Activated B cell treated with CpG ODN at 0.5 μM for 24 hours (primary cell): ENCODE data around the gene YES1. TPM values are rescaled to one million over a fixed set of nuclear protein-coding genes. Genes with fewer than 3 reads are reported as not detected.
A peak's percentile ranks its signal among the peaks of the same experiment; 100 is the strongest.

Experiments
- ATAC-seq: fragments of 200-7000 bp; cut with Tn5 transposase; one replicate; pipeline ENCODE4 v1.10.0; 2021; ENCODE audit warnings: low read depth, mild to moderate bottlenecking, moderate library complexity
- CTCF ChIA-PET: fragments of 350-600 bp; sonication (Branson Sonifier 250); formaldehyde crosslinking; loops from one replicate; lab custom pipeline; 2021; ENCODE audit warnings: antibody characterized with exemption; lab: Charles Lee
- POLR2A ChIA-PET: fragments of 350-600 bp; sonication (Branson Sonifier 250); formaldehyde crosslinking; loops from one replicate; lab custom pipeline; 2021; ENCODE audit warnings: antibody characterized with exemption; lab: Charles Lee
- DNase-seq: peaks from one replicate; pipeline ENCODE4 v3.0.0; 2022
- H3K27ac Mint-ChIP-seq: one replicate; pipeline ENCODE4 v1.8.0; 2020; ENCODE audit warnings: mixed read lengths
- H3K27me3 Mint-ChIP-seq: one replicate; pipeline ENCODE4 v1.8.0; 2021; ENCODE audit warnings: mixed read lengths
- H3K36me3 Mint-ChIP-seq: one replicate; pipeline ENCODE4 v1.8.0; 2021; ENCODE audit warnings: low read depth, mixed read lengths
- H3K4me1 Mint-ChIP-seq: one replicate; pipeline ENCODE4 v1.8.0; 2021; ENCODE audit warnings: mixed read lengths
- H3K4me3 Mint-ChIP-seq: one replicate; pipeline ENCODE4 v1.8.0; 2020; ENCODE audit warnings: mild to moderate bottlenecking, mixed read lengths
- H3K9me3 Mint-ChIP-seq: one replicate; pipeline ENCODE4 v1.8.0; 2020; ENCODE audit warnings: mixed read lengths
- intact Hi-C: fragments of 100-400 bp; cut with micrococcal nuclease; formaldehyde crosslinking; loops from one replicate; pipeline ENCODE4 v1.15.1; 2024
- total RNA-seq: library from RNA; stranded (reverse); gene quantifications from 2 replicates; pipeline ENCODE4 v1.2.3, GENCODE V29; 2022
- TF ChIP-seq, protein P1 (sequence below): fragments of 200-600 bp; IDR thresholded peaks from one replicate; pipeline ENCODE4 v1.8.0; 2022; ENCODE audit warnings: antibody characterized with exemption, mild to moderate bottlenecking

The YES1 gene
- total RNA-seq, 1 donor from 2014 or later: 0.35 TPM

GRCh38 chr18:725646-726045 lies 86.4 kb downstream of the YES1 start:
- Mint-ChIP-seq H3K4me1 (no peaks in the 10 kb centered on the region), H3K36me3 (no peaks in the 10 kb centered on the region), H3K27ac (no peak overlapping the region), H3K4me3 (no peak overlapping the region), H3K27me3 (peaks cover 5% of the 10 kb centered on the region), H3K9me3 (no peaks in the 10 kb centered on the region)
- no peak for ATAC-seq
- intact Hi-C loops: no loop called here
- ChIA-PET CTCF (interaction anchor here (0.6 kb wide), 1 partner anchor 48 kb away, joined by 3 read pairs; no protein-coding TSS in a partner anchor), POLR2A (no interaction called here)
- TF ChIP-seq, protein P1, sequence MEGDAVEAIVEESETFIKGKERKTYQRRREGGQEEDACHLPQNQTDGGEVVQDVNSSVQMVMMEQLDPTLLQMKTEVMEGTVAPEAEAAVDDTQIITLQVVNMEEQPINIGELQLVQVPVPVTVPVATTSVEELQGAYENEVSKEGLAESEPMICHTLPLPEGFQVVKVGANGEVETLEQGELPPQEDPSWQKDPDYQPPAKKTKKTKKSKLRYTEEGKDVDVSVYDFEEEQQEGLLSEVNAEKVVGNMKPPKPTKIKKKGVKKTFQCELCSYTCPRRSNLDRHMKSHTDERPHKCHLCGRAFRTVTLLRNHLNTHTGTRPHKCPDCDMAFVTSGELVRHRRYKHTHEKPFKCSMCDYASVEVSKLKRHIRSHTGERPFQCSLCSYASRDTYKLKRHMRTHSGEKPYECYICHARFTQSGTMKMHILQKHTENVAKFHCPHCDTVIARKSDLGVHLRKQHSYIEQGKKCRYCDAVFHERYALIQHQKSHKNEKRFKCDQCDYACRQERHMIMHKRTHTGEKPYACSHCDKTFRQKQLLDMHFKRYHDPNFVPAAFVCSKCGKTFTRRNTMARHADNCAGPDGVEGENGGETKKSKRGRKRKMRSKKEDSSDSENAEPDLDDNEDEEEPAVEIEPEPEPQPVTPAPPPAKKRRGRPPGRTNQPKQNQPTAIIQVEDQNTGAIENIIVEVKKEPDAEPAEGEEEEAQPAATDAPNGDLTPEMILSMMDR: no peak
- DNase-seq: no peak

DNA sequence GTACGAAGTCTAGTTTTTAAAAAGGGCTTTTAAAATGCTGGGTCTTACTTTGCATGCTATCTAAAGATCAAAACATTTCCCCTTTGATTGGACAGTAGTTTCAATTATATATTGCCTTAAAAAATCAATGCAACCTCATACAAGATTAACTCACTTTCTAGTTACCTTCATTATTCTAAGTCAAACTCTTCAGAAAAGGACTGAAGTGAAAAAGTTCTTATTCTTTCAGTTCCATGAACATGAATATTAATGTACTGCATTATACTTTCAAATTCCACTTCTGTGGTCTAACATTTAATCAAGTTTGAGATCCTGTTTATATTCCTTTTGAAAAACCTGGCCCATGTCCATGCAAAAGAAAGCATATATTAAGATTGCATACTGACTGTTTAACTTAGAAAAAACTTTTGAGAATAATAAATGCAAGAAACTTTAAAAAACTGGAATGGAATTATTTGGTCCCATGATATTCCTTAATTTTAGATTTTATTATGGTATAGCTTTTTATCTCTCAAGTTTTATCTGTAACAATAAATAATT lies 88.4 kb downstream of the YES1 start:
- CTCF ChIA-PET: no interaction called here
- no peaks in the 10 kb centered on the region for H3K36me3 Mint-ChIP-seq
- intact Hi-C loops: no loop called here
- POLR2A ChIA-PET: no interaction called here
- DNase-seq: no peak
- H3K4me3 Mint-ChIP-seq: no peak overlapping the region
- H3K27ac Mint-ChIP-seq: no peak overlapping the region
- no peak for ATAC-seq
- H3K9me3 Mint-ChIP-seq: no peaks in the 10 kb centered on the region
- H3K27me3 Mint-ChIP-seq: no peaks in the 10 kb centered on the region
- TF ChIP-seq, protein P1: no peak
- H3K4me1 Mint-ChIP-seq: no peaks in the 10 kb centered on the region

GRCh38 chr18:717003-717402 lies 95.0 kb downstream of the YES1 start:
- no peak for ATAC-seq
- no peak overlapping the region for H3K4me3 Mint-ChIP-seq
- ChIA-PET CTCF (interaction anchor here (0.6 kb wide), 1 partner anchor 452 kb away, joined by 3 read pairs; no protein-coding TSS in a partner anchor), POLR2A (interaction anchor here (0.6 kb wide), 1 partner anchor 41 kb away, joined by 3 read pairs; no protein-coding TSS in a partner anchor)
- no peak overlapping the region for H3K27ac Mint-ChIP-seq
- no peaks in the 10 kb centered on the region for H3K4me1 Mint-ChIP-seq
- H3K27me3 Mint-ChIP-seq: no peaks in the 10 kb centered on the region
- intact Hi-C loops: no loop called here
- no peaks in the 10 kb centered on the region for H3K9me3 Mint-ChIP-seq
- TF ChIP-seq, protein P1: no peak
- DNase-seq: no peak
- H3K36me3 Mint-ChIP-seq: no peaks in the 10 kb centered on the region

DNA sequence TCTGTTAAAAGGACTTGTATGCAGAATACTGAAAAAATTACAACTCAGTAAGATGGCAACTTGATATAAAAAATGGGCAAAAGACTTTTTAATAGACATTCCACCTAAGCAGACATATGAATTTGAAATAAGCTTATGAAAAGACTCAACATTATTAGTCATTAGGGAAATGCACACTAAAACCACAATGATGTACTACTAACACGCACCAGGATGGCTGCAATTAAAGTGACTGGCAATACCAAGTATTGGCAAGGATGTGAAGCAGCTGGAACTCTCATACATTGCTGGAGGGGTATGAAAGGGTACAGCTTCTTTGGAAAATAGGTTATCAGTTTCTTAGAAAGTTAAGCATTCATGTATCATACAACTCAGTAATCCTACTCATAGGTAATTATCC lies 96.4 kb downstream of the YES1 start:
- Mint-ChIP-seq H3K4me3 (no peak overlapping the region), H3K9me3 (no peaks in the 10 kb centered on the region), H3K27me3 (peaks cover 2% of the 10 kb centered on the region), H3K36me3 (no peaks in the 10 kb centered on the region), H3K27ac (no peak overlapping the region), H3K4me1 (peaks cover 7% of the 10 kb centered on the region)
- ChIA-PET POLR2A (no interaction called here), CTCF (no interaction called here)
- TF ChIP-seq, protein P1: no peak
- DNase-seq (no peak), ATAC-seq (no peak)
- intact Hi-C loops: no loop called here

- no peaks in the 10 kb centered on the region for H3K9me3 Mint-ChIP-seq
- H3K4me1 Mint-ChIP-seq: peaks cover 7% of the 10 kb centered on the region
- no peak for ATAC-seq
- TF ChIP-seq, protein P1: no peak
- no peak for DNase-seq
- H3K4me3 Mint-ChIP-seq: peak overlapping the region; percentile 59
- ChIA-PET POLR2A (interaction anchor here (1.2 kb wide), 1 partner anchor 55 kb away, joined by 3 read pairs; no protein-coding TSS in a partner anchor), CTCF (no interaction called here)
- intact Hi-C loops: loop anchor here (2.0 kb wide), 2 partner anchors 100 to 444 kb away; partner anchors contain the start of genes THOC1 and YES1
- H3K36me3 Mint-ChIP-seq: peaks cover 3% of the 10 kb centered on the region
- H3K27ac Mint-ChIP-seq: no peak overlapping the region
- peaks cover 4% of the 10 kb centered on the region for H3K27me3 Mint-ChIP-seq
Measured at GRCh38 chr18:713135-713490, 98.9 kb downstream of the YES1 start.
